Stimulated activated CD4-positive, alpha-beta T cell treated with anti-CD3 and anti-CD28 coated beads, Interleukin-15, amount 100 ng/mL, for 48 hours (primary cell): Measurements from ENCODE around the gene TSC2.

Experiments used
- DNase-seq, 2 donors: peaks; one replicate each; pipeline ENCODE4 v3.0.0-alpha.2; 2020; ENCODE audit warnings: low read depth in 2 of 2

Gene TSC2

DNA sequence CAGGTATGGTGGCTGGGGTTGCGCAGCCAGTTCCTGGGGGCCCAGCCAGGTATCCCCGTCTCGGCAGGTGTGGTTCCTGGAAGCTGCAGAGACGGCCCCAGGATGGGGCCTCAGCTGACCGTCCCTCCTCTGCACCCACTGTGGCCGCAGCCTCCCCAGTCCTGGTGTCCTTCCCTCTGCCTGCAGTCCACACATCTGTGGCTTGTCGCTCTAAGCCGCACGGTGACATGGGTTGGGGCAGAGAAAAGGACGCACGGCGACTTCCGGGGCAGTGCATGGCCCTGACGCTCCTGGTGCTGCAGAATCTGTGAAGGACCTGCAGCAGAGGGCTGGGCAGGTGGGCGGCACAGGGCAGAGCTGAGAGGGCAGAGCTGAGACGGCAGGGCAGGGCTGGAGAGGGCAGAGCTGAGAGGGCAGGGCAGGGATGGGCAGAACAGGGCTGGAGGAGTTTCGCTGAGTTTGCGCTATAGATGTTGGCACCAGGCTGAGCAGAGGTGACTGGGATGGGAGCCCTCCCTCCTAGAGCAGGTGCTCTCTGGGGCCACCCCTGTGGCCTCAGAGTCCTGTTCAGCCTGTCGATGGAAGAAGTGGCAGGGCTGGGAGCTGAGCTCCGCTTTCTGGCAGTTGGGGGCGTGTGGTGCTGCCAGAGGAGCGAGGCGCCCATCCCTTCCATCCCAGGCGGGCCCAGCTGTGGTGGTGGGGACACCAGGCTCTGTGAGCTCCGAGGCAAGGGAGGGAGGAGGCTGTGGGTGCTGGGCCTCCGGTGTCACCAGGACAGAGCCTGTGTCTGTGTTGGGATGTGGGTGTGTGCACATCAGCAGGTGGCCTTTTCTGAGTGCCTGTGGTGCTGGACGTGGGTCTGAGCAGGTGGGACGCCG lies 23.0 kb downstream of the TSC2 start:
- DNase-seq: no peak

DNA sequence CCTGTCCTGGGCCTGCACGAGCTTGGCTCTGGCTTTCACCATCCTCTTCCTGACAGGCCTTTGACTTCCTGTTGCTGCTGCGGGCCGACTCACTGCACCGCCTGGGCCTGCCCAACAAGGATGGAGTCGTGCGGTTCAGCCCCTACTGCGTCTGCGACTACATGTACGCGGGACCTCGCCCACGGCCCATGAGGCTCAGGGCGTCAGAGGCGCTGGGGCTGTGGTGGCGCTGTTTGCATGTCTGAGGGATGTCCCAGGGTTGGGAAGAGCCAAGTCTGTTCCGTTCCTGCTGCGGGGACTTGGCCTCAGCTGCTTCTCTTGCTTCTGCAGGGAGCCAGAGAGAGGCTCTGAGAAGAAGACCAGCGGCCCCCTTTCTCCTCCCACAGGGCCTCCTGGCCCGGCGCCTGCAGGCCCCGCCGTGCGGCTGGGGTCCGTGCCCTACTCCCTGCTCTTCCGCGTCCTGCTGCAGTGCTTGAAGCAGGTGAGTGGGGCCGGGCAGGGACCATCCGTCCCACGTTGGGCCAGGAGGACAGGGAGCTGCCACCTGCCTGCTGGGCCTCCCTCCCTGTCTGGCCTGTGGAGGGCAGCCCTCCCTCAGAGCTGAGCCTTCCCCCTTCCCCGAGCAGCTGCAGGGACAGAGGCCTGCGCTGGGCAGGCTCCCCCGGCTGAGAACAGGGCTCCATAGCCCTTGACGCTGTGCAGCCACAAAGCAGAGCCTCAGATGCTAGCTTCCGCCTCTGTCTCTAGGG lies 23.8 kb downstream of the TSC2 start:
- DNase-seq: no peak

DNA sequence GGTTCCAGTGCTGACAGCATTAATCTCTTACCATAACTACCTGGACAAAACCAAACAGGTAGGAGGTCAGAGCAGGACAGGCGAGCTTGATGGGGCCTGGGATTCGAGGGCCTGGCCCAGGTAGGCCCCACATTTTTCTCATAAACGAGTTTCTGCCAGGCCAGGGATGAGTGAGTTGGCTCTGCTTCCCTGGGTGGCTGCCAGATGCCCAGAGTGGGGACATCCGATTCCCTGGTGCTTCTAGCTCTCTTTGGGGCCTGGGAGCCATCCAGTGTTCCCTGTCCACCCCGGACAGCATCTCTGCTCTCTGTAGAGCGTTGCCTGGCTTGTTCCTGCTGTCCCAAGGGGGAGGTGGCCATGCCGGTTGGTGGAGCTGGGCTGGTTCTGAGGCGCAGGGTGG lies 25.1 kb downstream of the TSC2 start:
- no peak for DNase-seq

DNA sequence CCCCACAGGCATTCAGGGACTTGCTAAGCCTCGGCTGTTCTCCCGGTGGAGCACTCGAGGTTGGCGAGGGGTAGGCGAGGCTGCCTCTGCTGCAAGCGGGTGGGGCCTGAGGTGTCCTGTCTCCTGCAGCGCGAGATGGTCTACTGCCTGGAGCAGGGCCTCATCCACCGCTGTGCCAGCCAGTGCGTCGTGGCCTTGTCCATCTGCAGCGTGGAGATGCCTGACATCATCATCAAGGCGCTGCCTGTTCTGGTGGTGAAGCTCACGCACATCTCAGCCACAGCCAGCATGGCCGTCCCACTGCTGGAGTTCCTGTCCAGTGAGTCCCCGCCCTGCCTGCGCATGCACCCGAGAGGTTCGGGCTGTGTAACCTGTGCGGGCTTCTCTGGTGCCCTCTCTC lies 26.3 kb downstream of the TSC2 start:
- no peak for DNase-seq

DNA sequence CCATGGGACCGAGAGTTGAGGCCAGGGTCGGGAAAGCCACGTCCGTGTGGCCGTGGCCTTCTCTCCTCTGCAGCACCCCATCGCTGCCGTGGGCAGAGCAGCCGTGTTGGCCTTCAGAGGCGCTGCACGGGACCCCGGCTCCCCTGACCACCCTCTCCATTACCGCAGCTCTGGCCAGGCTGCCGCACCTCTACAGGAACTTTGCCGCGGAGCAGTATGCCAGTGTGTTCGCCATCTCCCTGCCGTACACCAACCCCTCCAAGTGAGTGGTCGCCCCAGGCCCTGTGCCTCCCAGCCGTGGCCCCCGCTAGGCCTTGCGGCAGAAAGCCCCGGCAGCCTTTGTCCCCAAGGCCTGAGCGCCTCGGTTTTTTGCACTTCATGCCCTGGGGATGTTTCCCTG lies 27.8 kb downstream of the TSC2 start:
- DNase-seq: no peak

DNA sequence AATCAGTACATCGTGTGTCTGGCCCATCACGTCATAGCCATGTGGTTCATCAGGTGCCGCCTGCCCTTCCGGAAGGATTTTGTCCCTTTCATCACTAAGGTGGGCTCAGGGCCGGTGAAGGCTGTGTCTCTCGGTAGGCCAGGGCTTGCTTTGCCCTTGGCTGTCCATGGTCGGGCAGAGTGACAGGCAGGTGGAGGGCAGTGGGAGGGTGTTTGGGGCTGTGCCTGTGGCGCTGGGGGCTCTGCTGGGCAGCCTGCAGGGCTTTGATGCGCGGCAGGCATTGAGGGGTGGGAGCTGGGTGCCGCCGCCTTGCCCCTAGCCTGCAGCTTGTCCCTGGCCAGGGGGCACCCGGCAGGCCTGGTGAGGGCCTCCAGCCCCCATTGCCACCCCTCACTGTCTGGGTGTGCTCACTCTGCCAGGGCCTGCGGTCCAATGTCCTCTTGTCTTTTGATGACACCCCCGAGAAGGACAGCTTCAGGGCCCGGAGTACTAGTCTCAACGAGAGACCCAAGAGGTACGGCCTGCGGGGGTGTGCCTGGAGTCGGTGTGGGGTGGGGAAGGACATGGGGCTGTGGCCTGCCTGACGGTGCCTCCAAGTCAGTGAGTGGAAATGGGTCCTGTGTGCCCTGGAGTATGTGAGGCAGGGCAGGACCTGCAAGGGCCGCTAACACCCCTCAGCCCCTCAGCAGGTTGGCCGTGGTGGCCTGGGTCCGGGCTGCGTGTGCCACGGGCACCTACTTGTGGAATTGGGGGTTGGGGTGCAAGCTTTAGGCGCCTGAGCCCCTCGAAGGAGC lies 28.5 kb downstream of the TSC2 start:
- DNase-seq: no peak

DNA sequence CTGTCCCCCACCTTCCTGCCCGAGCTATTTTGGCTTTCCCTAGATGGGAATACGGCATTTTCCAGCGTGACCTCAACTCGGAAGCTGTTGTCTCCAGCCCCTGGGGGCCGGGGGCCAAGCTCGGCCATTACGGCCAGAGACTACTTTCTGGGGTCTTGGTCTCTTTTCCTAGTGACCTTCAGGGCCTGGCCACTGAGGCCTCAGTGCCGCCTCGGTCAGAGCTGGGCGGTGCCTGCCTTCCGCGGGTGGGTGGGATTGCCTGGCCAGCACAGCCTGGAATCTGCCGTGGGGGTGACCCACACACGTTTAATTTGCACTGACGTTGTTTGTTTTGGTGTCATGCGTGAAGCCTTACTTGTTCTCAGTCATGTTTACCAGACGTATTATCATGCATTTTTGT lies 29.2 kb downstream of the TSC2 start:
- DNase-seq: no peak

DNA sequence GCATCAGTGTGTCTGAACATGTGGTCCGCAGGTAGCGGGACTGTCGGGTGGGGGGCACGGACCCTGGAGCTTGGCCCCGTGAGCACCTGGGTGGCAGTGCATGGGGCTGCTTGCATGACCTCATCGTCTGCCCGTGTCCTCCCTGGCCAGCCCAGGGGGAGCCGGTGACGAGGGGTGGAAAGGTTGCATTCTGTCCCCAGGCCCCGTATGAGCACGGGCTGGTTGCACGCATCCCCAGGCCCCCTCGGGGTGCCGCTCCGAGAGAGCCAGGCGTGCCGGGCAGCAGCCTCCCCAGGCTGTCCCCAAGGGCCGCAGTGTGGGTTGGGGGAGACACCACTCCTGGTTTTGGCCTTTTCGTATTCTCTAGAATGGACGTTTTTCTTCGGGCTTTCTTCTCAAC lies 29.9 kb downstream of the TSC2 start:
- DNase-seq: no peak

DNA sequence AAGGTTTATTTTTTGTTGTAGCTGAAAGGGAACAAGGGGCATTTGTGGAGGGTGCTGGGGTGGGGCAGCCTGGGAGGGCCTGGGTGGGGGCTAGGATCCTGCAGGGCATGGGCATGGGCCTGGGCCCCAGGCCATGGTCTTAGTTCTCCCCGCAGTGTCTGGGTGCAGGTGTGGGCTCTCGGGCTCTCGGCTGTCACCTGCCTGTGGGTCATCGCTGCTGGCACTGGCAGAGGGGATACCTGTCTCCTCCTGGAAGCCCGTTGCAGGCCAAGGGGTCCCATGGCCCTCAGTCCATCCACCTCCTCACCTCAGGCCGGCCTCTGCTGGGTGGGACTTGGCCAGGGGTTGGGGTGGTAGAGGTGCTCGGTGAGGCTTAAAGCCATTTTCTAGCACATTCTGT lies 30.3 kb downstream of the TSC2 start:
- DNase-seq: no peak

DNA sequence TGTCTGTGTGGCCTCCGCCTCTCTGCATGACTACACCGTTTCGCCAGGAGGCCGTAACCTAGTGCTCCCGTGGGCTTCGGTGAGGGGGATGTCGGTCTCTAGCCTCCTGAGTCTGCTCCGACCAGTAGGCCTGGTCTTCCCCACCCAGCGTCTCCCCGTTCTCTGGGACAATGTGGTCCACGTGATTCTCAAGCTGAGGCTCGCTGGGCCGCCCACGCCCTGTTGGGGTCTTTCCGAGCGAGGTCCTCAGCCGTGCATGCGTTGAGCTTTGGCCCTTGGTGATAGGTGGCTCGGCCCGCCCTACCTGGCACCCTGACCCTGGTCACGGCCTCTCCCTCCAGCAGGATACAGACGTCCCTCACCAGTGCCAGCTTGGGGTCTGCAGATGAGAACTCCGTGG lies 30.9 kb downstream of the TSC2 start:
- DNase-seq: no peak

DNA sequence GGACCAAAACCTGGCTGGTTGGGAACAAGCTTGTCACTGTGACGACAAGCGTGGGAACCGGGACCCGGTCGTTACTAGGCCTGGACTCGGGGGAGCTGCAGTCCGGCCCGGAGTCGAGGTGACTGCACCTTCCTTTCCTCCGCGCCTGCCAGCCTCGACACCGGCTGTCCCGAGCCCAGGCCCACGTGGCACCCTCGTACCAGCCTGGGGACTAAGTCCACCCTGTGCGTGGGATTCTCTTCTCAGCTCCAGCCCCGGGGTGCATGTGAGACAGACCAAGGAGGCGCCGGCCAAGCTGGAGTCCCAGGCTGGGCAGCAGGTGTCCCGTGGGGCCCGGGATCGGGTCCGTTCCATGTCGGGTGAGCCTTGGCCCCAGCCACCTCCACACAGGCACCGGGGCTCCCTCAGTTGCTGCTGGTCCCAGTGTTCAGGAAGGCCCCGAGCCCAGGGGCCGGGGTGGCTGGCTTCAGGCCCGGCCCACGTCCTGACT lies 31.6 kb downstream of the TSC2 start:
- no peak for DNase-seq

DNA sequence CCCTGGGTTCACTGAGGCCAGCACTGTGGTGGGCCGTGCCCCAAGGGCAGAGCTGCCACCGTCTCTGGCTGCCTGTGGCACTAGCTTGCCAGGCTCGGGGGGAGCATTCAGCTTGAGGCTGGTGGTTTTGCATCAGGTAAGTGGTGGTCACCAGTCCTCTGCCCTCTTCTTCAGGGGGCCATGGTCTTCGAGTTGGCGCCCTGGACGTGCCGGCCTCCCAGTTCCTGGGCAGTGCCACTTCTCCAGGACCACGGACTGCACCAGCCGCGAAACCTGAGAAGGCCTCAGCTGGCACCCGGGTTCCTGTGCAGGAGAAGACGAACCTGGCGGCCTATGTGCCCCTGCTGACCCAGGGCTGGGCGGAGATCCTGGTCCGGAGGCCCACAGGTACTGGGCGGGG lies 32.2 kb downstream of the TSC2 start:
- DNase-seq: no peak

DNA sequence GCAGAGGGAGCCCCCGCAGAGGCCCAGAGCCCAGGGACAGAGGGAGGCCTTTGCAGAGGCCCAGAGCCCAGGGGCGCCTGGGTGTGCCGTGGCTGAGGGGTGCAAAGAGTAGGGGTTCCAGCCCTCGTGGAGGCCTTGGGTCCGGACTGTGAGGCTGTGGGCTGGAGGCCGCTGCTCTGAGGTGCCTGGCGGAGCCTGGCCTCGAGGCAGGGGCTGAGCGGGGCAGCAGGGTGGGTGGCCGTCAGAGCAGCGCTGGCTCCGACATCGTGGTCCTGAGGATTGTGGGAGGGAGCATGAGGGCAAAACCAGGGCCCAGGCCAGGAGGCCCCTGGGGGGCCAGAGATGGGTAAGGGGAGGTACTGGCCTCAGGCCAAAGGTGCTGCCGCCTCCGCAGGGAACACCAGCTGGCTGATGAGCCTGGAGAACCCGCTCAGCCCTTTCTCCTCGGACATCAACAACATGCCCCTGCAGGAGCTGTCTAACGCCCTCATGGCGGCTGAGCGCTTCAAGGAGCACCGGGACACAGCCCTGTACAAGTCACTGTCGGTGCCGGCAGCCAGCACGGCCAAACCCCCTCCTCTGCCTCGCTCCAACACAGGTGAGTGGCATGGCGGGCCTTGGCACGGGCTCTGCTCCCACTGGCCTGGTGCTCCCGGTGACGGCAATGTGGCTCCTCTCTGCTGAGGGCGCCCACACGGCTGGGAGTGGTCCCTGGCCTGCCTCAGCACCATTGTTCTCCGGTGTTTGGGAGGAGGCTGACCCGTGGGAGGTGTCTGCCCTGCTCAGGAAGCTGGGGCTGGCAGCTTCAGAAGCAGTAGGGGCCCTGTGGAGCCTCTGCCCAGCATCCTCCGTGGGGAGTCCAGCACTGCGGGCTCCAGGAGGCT lies 33.7 kb downstream of the TSC2 start:
- DNase-seq: no peak

DNA sequence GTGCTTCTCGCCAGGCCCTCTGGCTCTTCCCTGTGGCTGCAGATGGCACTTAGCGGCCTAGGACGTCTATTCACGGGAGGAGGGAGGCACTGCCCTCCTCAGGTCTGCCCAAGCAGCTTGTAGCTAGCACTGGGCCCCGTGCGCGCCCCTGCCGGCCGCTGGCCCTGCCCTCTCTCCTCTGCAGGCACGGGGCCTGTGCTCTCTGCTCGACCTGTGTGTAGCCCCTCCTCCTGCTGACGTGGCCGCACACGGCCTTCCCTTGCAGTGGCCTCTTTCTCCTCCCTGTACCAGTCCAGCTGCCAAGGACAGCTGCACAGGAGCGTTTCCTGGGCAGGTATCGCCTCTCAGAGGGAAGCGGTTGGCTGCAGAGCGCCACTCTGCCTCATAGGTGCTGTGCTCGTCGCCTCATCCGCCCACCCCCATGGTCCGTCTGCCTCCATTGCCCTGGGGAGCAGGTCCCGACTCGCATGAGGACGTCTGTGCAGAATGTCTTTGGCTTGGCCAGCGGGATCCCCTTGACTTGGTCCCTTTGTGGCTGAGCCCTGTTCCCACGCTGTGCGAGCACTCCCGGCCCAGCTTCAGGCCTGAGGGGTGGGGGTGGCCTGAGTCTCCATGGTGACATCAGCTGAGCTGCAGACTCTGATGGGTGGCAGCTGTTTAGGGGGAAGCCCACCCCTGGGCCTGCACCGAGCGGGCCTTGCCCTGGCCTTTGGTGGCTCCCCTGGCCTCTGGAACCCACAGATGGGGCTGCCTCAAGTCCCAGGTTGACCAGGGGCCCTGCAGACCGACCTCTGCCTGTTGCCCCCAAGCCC lies 34.6 kb downstream of the TSC2 start:
- no peak for DNase-seq

DNA sequence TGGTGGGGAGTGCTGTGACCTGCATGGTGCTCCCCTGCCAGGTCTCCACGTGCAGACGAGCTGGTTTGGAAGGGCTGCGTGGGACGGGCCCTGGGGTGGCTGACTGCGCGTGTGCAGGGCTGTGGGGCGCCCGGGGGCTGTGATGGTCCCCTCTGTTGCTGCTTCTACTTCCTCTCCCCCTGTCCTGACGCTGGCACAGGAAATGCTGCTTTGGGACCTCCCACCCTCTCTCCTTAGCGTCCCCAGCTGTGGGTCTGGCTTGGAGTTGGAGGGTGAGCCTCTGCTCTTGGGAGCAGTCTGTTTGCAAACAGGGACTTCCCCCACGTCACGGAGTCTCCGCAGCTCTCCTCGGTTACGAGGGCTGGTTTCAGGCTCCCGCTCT lies 35.2 kb downstream of the TSC2 start:
- DNase-seq: no peak

DNA sequence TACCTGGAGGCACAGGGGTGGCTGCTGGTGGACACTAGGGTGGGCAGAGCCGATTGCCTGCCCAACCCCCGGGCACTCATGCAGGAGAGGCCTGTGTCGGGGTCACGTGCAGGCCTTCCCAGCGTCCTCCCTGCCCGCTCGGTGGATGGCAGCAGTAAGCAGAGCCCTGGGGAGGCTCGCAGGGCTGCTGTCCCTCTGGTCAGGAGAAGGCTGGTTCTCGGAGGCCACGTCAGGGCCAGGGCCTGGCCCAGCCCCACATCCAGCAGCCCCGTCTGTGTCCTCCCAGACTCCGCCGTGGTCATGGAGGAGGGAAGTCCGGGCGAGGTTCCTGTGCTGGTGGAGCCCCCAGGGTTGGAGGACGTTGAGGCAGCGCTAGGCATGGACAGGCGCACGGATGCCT lies 35.6 kb downstream of the TSC2 start:
- no peak for DNase-seq

DNA sequence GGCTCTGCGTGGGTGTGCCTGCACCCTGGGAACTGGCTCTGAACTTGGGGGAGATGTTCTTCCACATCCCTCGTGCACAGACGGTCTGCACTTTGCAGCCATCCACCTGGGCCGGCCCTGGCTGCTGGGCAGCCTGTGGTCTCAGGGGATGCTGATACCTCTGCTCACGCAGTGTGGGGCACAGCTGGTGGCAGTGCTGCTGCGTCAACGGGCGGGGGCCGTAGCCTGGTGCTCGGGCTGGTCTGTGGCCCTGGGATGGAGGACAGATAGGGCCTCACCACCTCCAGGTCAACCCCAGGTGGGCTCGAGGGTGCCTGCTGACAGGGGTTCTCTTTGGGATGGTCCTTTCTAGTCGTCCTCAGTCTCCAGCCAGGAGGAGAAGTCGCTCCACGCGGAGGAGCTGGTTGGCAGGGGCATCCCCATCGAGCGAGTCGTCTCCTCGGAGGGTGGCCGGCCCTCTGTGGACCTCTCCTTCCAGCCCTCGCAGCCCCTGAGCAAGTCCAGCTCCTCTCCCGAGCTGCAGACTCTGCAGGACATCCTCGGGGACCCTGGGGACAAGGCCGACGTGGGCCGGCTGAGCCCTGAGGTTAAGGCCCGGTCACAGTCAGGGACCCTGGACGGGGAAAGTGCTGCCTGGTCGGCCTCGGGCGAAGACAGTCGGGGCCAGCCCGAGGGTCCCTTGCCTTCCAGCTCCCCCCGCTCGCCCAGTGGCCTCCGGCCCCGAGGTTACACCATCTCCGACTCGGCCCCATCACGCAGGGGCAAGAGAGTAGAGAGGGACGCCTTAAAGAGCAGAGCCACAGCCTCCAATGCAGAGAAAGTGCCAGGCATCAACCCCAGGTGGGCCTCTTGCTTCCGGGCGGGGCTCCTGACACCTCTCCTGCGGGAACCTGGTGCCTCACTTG lies 36.3 kb downstream of the TSC2 start:
- no peak for DNase-seq

DNA sequence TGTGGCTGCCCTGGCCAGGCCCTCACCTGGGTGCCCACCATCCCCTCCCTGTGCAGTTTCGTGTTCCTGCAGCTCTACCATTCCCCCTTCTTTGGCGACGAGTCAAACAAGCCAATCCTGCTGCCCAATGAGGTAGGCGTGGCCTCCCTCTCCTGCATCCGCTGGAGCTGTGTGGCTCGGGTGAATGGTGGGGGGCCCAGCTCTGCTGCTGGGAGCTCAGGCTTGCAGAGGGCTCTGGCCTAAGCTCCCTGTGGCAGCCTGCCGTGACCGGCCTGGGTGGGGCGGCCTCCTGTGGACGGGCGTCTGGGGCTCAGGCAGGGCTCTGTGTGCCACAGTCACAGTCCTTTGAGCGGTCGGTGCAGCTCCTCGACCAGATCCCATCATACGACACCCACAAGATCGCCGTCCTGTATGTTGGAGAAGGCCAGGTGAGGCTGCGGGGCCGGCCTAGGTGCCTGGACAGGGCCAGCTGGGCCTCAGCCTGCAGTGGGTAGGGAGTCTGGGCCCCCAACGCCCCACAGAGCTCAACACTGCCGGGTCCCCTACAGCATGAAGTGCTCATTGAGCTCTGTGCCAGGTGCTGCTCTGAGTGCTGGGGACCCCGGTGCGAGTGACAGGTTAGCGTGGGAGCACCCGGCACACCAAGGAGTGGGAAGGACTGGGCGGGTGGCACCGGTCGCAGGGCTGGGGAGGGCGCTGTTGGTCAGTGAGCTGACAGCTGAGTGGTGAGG lies 37.3 kb downstream of the TSC2 start:
- DNase-seq: no peak

DNA sequence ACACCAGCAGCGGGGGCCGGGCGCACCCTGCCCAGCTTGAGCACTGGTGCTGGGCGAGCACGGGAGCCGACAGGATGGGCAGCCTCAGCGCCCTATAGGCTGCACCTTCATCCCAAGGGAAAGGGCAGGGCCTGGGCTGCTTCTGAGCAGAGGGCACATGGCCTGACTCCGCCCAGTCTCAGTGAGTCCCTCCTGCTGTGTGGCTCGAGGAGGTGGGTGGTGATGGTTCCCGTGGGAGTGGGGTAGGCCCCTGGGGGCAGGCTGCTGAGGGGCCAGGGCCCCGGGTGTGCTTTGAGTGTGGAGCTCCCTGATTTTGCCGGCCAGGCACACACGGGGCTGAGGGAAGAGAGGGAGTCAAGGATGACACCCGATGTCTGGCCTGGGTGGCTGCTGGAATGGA lies 37.9 kb downstream of the TSC2 start:
- no peak for DNase-seq
